Right renal pelvis (tissue), 4 donors: ENCODE measurements around the gene ASCC2. TPM values are rescaled to one million over a fixed set of nuclear protein-coding genes. Genes with fewer than 3 reads are reported as not detected.

Source experiments
- DNase-seq, 4 donors: peaks; one replicate each; pipeline ENCODE4 v3.0.0-alpha.2; 2013; ENCODE audit warnings: low read depth in 4 of 4, low spot score in 3 of 4, missing footprints in 1 of 4
- polyA plus RNA-seq, 4 donors: library from polyadenylated mRNA; unstranded; fragments of 120-200 nt; gene quantifications; one replicate each; pipeline ENCODE4 v1.2.1, GENCODE V29; 2013; ENCODE audit not compliant: insufficient read length in 4 of 4

Gene ASCC2
- polyA plus RNA-seq, 4 donors = 41.1 to 47.7 (median 42.4) TPM

DNA sequence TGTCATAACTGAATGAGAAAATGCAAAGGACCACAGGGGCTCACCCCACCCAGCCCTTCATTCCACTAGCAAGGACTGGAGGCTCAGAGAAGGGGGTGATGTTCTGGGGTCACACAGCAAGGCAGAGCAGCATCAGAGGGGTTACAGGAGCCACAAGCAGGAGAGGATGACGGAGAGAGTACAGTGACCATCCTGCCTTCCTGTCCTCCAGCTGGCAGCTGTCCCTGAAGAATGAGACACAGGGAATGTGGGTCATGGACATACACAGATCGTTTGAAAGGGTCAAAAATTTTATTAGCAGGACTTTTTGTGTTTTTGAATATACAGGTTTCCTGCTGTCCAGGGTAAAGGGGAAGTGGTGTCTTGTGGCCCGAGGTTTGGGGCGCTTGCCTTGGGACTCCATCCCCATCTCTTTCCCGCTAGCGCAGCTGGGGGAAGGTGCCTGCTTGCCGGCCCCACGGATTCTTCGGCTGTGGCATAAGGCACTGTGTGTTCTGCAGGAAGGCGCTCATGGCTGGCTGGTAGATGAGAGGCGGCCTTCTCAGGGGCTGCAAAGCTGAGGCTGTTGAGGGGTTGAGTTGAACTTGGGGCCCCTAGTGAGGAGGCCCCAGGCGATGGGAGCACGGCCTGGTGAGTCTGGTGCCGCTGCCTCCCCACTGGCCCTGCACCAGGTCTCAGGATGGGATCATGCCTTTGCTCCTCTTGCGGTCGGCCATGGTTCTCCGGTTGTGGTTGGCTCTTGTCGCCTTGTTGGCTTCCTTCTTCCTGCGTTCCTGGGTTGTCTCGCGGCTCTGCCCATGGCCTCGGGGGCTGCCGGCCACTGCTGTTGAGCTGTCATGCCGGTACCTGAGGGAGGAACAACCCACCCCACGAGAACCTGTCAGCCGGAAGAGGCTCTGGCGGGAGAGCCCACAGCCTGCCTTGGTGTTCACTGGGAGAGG lies 49.5 kb downstream of the ASCC2 start:
- DNase-seq = no peak

DNA sequence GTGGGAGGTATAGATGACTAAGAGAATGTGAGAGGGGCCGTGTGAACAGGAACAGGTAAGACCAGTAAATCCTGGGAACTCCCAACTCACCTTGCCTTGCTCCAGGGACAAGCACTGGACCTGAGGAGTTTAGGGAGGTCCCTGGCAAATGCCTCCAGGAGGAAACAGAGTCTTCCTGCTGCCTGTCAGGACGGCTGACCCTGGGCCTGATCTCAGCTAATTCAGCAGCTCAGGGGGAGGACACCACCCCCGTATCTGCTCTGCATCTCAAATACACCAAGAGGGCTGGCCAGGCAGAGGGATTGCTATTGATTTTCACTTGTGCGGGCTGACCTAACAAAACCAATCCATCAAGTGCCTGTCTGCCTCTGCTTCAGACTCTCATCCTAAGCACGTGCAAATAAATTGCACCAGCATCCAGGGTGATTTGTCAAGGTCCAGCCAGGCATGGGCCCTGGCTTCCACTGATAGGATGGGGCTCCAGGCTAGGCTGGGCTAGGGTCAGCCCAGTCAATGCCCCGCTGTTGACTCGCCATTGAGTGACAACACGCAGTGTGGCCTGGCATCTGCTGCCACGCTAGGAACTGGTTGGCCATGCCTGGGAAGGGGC lies 50.6 kb downstream of the ASCC2 start:
- DNase-seq = no peak

DNA sequence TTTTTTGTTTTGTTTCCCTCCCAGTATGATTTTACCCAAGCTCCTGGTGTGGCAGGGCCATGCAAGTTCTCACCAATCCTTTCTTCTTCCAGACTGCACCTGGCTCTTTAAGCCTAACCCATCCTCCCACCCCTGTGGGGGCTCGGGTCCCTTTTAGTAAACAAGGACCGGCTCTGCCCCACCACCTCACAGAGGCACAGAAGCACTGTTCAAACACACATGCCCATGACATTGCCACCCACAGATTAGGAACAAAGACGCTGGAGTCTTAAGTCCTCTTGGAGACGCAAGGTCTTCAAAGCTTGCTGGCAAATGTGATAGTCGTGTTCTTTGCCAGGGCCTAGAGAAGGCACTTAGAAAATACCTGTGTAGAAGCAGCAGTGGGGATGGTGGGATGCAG lies 52.0 kb downstream of the ASCC2 start:
- DNase-seq = no peak

DNA sequence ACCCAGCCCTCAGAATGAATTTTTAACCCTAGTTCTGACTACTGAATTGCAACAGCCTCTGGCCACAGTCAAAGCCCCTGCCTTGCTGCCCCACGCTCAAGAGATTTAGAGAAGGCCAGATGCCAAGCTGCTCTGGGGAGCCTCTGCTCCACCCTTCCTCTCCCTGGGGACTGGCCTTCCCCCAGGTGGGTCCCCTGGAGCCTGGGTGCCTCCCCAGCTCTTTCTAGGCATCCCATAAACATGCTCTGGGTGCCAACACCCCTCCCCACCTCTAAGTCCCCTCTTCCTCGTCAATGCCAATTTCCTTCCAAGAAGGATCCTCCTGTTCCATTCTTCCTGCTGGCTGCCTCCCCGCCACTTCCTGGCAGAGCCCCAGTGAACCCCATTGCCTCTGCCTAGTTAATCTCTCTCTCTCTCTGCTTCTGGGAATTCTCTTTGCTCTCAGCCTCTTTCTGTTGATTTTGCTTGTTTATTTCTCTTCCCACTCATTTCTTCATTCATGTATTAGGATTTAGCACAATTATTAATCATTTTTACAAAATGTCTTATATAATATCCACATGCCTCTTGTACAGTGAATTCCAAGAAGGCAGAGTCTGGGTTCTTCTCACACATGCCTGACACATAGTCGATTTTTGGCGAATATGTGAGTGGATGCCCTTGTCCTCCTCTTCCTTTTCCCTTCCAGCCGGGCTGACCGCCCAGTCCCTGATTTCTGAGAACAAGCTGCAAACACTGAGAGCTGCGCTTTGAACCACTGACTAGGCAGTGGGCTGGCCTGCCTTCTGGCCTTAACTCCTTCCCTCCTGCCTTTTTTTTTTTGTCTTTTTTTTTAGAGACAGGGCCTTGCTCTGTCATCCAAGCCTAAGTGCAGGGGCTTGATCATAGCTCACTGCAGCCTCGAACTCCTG lies 53.4 kb downstream of the ASCC2 start:
- DNase-seq = no peak

DNA sequence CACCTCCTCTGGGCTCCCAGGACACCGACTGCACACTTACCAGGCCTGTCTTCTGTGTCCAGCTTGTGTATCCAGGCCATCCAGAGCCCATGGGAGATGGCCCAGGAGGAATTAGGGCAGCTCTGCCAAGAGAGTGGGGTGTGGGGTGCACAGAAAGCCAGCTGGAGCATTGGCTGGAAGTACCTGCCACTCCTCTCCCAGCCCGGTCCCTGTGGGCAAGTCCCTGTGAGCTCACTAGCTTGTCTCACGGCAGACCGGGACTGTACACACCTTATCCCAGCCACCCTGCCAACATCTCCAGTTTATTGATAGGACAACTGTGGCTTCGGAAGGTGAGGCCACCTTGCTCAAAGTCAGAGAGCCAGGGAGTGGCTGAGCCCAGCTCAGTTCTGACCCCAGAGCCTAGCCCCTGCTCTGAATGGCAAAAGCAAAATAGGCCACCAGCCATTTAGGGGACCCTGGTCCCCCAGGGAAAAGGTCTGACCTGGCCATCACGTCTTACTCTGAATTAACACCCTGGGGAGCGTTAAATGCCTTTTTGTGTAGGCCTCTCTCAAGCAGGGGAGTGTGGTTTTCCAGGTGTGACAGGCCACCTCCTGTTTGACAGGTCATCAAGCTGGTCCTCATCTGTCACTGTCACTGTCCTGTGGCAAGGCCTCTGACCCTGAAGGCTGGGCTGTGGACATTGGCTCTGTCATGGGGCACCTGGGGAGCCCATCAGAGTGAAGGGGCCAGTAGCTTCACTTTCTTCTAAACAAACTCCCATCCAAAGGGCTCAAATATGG lies 55.8 kb downstream of the ASCC2 start:
- no peak for DNase-seq

DNA sequence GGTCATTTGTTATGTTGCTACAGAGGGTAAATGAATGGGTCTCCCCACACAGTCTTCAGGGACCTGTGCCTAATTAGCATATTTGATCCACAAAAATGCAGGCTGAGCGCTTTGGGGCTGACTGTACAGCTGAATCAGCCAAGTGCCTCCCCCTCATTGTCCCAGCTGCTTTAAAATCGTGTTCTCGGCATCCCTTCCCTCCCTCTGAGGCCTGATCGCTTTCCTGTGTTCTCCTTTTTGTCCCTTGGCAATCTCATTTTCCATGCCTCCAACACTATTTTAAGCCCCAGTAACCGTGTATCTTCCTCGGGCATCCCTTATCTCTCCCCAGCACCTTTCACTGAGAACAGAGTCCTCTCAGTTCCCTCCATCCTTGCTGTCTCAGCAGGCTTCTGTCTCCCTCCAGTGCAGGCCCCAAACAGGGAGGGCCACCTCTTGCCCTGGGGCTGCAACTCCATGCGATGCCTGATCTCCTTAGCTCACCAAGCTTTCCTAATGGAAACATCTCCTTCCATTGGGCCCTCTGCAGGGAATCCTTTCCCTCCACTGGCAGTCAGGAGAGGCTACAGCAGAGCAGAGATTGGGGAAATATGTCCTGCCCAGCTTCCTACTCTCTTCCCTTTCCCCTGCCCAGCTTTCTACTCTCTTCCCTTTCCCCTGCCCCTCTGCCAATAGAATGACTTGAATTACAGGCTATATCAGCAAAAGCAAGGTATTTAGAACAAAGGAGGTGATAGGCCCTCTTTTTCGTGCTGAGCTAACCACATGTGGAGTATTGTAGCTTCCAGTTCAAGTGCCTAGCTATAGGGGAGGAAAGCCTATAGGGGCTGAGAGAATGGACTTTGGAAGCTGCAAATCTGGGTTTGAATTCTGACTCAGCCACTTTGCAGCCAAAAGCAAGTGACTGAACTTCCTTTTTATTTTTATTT lies 57.1 kb downstream of the ASCC2 start:
- DNase-seq = no peak

DNA sequence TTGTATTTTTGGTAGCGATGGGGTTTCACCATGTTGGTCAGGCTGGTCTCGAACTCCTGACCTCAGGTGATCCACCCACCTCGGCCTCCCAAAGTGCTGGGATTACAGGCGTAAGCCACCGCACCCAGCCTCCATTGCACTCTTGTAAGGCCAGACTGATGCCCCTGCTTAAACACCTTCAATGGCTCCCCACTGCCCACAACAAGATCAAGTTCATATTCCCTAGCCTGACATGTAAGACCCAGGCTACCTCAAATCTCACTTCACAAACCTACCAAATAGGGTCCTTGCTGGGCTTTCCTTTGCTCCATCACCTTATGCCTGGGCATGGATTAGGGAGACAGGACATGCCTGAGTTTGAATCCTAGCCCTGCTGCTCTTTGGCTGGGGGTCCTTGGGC lies 57.9 kb downstream of the ASCC2 start:
- no peak for DNase-seq

DNA sequence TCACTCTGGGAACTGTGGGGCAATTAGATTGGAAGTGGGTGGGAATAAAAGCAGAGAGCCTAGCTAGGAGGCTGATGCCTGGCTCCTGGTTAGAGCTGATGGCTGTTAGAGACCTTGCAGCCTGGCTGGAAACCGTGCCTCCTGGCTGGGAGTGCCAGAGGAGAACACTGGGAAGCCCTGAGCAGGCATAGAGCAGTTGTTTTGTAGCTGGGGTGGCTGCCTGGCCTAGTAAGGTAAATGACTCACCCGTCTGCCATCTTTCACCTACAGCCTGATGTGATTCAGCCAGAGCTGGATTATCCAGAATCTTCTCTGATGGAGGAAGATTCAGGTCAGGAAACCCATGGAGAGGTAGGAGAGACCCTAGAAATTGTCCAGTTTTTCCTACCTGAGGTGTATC lies 64.8 kb downstream of the ASCC2 start:
- DNase-seq = no peak

DNA sequence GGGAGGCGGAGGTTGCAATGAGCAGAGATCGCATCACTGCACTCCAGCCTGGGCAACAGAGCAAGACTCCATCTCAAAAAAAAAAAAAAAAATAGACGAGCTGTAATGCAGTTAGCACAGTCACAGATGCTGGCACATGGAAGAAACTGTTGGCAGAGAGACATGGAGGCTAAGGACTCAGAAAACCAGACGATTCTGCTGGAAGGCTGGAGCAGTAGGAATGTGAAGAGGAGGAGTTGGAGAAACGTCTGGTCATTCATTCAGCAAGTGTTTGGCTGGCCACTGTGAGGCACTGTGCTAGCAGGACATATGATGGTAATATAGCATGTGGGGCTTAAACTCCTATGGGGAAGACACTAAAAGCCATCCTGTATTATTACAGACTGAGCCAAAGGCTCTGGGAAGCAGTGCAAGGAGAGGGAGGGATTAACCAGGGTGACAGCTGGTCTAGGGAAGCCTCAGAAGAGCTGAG lies 65.9 kb downstream of the ASCC2 start:
- DNase-seq = no peak

DNA sequence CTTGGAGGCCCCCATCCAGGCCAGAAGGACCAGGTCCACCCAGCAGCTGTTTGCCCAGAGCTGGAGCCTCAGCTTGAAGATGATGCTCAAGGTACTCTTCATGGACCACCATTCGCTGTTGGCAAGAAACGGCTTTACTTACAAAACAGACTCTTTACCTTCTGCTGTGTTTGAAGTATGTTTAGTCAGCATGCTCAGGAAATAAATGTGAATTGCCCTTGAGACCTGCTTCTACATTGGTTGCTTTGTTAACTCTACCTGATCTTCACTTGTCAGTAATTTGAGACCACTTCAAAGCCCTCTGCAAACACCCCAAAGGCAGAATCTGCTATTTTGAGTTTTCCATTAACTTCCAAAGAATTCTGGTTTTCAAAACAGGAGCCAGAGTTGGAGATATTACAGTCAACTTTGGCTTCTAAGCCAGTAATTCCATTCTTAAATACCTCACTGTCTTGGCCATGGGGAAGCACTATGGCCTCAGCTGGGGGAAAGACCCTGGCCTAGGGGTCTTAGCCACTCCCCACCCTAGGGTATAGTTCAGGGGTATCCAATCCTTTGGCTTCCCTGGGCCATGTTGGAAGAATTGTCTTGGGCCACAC lies 68.3 kb downstream of the ASCC2 start:
- DNase-seq = no peak

DNA sequence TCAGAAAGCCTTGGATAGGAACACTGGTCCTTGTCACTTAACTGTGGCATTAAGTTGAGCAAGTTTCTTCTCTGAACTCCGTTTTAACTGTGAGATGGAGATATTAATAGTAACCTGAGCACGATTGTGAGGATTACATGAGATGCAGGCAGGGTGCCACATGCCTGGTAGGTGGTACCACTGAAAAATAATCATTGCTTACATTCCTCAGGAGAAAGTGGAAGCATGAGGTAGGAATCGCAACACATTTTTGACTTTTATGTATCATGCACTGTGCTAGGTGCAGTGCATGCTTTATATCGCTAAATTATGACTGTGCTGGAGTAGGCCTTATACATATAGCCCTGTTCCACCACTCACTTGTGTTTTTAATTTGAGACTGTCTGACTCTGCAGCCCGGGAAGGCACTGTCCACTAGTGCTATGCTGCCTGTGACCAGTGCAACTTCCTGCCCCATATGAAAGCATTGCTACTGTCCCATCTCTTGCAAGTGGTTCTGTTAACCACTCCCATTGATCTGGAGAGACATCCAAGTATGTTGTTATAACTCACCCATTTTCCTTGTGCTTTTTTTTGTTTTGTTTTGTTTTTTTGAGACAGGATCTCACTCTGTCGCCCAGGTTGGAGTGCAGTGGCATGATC lies 69.9 kb downstream of the ASCC2 start:
- no peak for DNase-seq

DNA sequence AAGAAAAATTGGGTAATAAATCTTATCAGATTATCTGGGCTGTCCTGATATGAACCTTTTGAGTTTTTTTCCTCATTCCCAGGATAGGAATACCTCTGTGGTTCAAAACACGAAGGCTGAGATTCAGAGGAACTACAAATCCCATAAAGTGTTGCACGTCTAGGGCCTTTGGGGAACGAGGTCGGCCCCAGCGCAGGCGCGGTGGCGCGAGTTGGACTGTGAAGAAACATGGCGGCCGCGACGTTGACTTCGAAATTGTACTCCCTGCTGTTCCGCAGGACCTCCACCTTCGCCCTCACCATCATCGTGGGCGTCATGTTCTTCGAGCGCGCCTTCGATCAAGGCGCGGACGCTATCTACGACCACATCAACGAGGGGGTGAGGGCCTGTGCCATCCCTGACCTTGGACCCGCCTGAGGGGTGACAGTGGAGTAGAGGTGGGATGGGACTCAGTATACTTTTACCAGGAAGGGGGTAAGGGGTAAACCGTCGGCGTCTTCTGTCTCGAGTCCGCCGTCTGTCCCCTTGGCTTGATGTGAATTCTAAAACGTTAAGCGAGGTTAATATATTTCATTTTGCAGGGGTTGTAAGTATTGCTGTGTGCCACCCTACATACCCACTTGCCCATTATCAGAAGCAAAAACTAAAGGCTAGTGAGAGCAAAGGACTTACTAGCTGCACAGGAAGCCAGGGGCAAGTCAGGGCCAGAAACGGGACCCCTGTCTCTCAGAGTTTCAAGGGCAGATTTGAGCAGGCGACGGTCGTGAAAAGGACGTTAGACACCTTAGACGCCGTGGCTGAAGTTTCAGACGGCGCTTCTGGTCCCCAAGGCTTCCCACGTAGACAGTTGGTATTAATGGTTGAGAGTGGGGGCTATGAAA lies 70.7 kb downstream of the ASCC2 start, which contains the start of gene UQCR10:
Gene UQCR10, plus strand, starts transcription at position 199 of the 881 bp plus-strand sequence. Its CDS starts 30 bp downstream, at position 229.
- peak; percentile 83 to 86 (median 84) for DNase-seq

DNA sequence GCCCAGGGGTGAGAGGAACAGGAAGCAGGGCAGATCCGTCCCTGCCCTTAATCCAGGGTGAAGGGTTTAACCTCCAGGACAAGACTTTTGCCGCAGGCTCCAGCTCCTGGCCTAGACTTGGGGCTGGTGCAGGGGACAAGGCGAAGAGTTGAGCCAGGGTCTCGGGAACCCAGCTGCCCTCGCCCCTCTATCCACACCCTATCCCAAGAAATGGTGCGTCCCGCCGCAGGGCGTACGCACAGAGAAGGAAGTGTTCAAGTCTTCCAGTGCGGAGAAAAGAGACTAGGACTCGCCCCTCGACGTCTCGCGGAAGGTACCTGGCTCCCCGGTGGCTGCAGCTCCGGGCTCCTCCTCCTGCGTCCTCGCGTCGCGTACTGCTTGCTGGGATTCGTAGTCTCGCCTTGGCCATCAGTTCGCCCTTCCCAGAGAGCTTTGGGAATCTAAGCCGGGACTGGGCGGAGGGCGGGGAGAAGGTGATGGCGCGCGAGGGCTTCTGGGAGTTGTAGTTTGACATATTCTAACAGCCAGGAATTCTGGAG lies 71.4 kb downstream of the ASCC2 start, which contains the start of gene ZMAT5:
Gene ZMAT5, minus strand, starts transcription at position 376 of the 539 bp plus-strand sequence. CDS start 18,463 bp downstream, outside the sequence.
- peak; percentile 90 to 94 (median 92) for DNase-seq

DNA sequence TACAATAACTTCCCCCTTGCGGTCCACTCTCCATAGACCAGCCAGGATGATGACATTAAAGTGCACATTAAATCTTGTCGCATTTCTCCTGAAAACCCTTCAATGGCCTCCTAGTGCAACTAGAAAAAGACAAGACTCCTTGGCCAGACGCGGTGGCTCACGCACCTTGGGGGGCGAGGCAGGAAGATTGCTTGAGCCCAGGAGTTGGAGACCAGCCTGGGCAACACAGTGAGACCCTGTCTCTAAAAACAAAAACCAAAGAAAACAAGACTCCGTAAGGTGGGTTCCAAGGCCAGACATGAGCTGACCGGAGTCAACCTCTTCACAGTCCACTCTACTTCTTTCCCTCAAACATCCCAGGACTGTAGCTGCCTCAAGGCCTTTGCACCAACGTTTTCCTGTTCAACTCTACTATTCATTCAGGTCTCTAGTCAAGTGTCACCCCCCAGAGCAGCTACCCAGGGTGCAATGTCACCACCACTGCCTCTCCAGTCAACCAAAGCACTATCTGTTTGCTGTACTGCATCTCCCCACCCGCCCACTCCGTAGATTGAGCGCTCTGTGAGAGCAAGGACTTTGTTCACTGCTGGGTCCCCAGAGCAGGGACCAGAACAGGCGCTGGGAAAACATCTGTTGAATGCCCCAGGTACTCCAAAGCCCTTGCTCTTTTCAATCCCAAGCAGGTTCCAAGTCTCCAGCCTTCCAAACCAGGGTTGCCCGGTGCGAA lies 72.0 kb downstream of the ASCC2 start:
- DNase-seq = peak in 1 of 4 donors; percentile 12

DNA sequence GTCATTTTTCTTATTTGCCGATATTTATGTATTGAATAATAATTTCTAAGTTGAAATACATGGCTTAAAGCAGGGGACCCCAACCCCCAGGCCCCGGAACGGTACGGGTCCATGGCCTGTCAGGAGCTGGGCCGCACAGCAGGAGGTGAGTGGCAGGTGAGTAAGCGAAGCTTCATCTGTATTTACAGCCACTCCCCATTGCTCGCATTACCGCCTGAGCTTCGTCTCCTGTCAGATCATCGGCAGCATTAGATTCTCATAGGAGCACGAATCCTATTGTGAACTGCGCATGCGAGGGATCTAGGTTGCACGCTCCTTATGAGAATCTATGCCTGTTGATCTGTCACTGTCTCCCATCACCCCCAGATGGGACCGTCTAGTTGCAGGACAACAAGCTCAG lies 75.8 kb downstream of the ASCC2 start:
- no peak for DNase-seq

DNA sequence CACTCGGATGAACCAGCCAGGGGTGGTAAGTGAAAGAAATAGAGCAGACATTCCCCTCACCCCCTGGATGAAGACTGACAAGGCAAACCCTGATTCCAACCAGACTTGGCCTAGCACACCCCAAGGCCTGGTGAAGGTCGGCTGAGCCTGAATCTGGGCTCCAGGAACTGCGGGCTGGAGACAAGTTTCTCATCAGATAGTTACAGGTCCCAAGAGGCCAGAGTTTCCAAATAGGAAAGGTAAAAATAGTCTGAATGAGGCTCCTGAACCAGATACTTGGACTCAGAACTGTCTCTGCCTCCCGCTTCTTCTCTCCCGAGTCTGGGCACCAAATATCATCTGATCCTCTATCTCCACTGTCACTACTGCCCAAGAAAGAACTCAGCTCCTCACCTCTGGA lies 79.1 kb downstream of the ASCC2 start:
- DNase-seq = no peak
